ENCODE measurements around the gene SMYD1. TPM values are rescaled to one million over a fixed set of nuclear protein-coding genes. Genes with fewer than 3 reads are reported as not detected.

Gene SMYD1
- total RNA-seq, 1 experiment from 2014 or later: 1.6 TPM

- DNase-seq (ENCODE audit: low read depth): peak; percentile 93
These were observed 12.1 kb upstream of the SMYD1 start, which contains the start of gene KRCC1 for GRCh38 chr2:88055371-88056128. TSS of gene KRCC1 (minus strand) at chr2:88055783. CDS start at chr2:88028563, 27,220 bp downstream.

DNA sequence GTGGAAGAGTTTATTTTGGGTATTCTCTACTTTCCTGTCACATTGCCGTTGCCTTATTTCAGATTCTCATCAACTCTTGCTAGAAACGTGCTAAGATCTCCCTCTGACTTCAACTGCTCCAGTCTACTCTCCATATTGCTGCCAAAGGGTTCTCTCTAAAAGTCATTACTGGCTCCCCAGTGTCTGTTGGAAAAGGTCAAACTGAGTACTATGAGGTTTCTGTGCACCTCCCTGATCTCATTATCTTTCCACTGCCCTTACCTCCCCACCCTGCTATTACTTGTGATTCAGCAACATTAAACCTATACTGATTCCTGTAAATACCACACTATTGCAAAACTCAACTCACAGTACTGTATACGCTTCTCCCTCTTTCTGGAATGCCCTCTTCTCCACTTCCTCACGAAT is 10.2 kb upstream of the SMYD1 start:
- DNase-seq (ENCODE audit: low read depth): no peak

- DNase-seq (ENCODE audit: low read depth): no peak
These were observed 9.4 kb upstream of the SMYD1 start for GRCh38 chr2:88058191-88058590.

- peak; percentile 35 for DNase-seq (ENCODE audit: low read depth)
These were observed 7.4 kb upstream of the SMYD1 start for GRCh38 chr2:88059979-88060906.

- no peak for DNase-seq (ENCODE audit: low read depth)
These were observed 6.7 kb upstream of the SMYD1 start for GRCh38 chr2:88060907-88061275.

- DNase-seq (ENCODE audit: low read depth): no peak
These were observed 6.3 kb upstream of the SMYD1 start for GRCh38 chr2:88061295-88061694.

GRCh38 chr2:88066543-88066942 is 1.1 kb upstream of the SMYD1 start:
- peak; percentile 28 for DNase-seq (ENCODE audit: low read depth)

- DNase-seq (ENCODE audit: low read depth): peak; percentile 98
These were observed 436 bp upstream of the SMYD1 start for GRCh38 chr2:88067189-88067588.

- no peak for DNase-seq (ENCODE audit: low read depth)
These were observed 419 bp downstream of the SMYD1 start for GRCh38 chr2:88068044-88068443.

- no peak for DNase-seq (ENCODE audit: low read depth)
These were observed 1.5 kb downstream of the SMYD1 start for GRCh38 chr2:88069117-88069516.

- DNase-seq (ENCODE audit: low read depth): no peak
These were observed 2.4 kb downstream of the SMYD1 start for GRCh38 chr2:88070055-88070454.

DNA sequence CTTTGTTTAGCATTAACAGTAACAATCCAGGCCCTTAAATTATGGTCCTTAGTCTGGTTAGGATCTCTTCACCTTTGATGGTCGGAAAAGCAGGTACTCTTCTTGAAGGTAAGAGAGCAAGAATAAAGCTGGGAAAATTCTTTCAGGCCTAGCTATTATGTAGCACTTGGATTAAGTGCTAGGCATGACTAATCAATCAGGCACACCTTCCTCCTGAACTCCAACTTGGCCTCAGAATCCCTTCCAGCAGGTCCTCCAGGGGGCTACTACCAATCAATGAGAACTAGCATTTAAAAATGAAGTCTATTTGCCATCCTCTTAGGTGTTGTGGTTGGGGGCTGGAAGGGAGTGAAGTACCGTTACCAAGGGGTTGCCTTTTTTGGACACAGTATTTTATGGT is 3.7 kb downstream of the SMYD1 start:
- no peak for DNase-seq (ENCODE audit: low read depth)

DNA sequence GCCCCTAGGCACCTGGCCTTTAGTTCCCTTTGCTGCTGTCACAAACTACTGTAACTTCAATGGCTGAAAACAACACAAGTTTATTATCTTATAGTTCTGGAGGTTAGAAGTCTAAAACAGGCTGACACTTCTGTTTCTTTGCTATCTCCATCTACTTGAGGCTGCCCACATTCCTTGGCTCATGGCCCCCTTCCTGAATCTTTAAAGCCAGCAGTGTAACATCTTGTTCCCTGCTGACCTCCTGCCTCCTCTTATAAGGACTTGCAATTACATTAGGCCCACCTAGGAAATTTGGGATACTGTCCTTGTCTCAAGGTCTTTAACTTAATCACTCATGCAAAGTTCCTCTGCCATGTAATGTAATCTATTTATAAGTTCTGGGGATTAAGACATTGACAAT is 6.5 kb downstream of the SMYD1 start:
- DNase-seq (ENCODE audit: low read depth): no peak

DNA sequence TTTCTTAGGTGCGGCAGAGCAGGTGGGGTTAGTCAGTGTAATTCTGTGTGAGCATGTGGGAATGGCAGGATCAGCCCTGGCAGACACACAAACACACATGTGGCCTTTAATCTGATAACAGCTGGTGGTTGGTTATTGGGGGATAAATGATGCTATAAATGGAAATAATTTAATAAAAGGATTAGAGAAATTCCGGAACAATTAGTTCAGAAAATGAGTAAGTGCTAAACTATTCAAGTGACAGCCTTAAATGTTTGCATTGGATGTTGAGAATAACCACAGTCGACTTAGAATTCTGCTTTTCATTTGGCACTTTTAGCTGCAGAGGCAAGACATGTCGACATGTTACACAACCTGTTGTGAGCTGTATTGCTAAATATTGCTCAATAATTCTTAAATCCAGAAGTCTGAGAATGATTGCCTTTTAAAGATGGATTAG is 7.2 kb downstream of the SMYD1 start:
- DNase-seq (ENCODE audit: low read depth): peak; percentile 79

DNA sequence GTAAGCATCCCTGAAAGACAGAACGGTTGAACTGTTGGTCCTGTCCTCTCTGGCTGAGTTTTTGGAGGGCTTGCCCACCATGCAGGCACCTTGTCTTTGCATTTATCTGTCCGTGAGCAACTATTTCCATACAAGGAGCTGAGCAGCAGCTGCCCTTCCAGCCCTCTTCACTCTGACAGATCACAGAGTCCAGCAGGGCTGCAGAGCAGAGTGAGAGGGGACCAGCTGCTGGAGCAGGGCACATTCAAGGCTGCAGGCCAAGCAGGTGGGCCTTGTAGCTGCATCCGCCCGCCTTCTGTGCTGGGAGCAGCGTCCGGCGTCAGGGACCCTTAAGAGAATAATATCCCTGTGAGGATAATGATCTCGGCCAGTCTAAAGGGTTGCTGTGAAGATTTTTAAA is 9.5 kb downstream of the SMYD1 start:
- DNase-seq (ENCODE audit: low read depth): no peak

- DNase-seq (ENCODE audit: low read depth): no peak
These were observed 11.1 kb downstream of the SMYD1 start for GRCh38 chr2:88078643-88079172.

- DNase-seq (ENCODE audit: low read depth): no peak
These were observed 12.9 kb downstream of the SMYD1 start for GRCh38 chr2:88080545-88080944.

DNA sequence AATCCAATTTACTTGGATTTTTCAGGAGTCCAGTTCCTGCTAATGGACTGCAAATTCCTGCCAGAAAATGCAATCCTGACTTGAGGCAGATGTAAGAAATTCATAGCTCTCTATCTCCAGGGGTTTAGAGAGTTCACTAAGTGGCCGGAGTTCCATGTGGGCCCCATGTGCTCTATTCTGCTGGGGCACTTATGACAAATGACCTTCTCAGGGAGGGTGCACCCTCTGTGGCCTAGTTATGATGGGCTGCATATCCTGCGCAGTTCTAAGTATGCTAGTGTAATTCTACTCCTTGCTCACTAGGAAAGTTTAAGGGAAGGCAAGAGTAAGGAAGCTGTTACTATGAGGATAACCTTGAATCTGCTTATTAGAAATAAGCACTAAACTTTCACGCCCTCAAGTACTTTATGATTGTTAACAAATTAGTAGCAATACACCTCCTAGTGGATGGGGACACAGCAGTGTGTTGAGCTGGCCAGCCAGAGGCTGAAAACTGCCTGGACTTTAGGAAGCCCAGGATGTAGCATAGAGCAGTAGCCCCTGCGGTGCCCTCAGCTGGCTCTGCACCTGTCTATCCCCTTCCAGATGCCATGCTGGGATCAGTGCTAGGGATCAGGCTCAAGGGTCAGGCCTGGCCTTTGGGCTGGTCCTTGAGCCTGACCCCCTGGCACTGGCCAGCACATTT is 14.4 kb downstream of the SMYD1 start:
- no peak for DNase-seq (ENCODE audit: low read depth)

DNA sequence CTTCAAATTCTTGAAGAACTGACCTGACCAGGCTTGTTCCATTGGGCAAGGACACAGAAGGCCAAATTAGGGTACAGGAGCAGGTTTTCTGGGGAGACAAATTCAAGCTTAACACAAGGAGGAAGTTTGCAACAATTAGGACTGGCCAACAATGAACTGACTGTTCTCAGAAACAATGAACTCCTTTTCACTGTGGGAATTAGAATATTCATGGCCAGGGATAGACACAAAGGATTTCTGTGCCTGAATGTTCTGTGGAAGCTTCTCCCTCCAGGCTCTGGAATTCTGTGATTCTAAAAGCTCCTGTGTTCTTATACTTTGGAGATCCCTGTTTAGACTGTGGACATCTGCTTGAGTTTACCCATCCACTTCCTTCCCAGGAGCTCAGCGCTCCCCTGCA is 15.2 kb downstream of the SMYD1 start:
- DNase-seq (ENCODE audit: low read depth): no peak

GRCh38 chr2:88085099-88085498 is 17.5 kb downstream of the SMYD1 start:
- no peak for DNase-seq (ENCODE audit: low read depth)

DNA sequence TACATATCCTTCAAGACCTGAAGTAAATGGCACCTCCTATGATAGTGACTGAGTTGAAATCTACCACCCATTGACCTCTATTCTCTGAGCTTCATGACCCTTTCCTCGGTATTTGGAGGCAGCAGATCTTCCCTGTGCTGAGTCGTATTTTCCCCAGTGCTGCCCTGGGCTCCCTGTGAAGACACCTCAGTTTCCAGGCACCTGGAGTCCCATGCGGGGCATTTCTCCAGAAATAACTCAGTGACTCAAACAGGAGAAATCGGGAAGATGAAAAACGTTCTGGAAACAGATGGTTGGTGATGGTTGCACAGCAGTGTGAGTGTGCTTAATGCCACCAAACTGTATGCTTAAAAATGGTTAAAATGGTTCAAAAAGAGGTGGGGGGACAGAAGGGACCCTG is 18.0 kb downstream of the SMYD1 start:
- DNase-seq (ENCODE audit: low read depth): no peak

DNA sequence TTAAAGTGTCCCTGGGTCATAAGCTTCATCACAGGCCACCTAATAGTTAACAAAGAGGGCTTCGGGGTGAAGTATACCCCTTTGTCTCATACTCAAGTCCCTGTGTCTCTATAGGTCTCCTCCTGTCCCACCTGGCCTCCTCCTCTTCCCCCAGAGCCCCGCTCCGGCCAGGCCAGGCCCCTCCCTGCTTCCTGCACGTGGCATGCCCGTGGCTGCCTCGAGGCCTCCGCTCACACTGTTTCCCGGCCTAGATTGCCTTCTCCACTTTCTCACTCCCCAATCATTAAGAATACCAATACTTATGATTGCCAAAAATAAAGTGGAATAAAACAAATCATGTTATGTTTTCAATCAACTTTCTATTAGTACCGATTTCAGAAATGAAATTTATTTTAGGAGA is 18.8 kb downstream of the SMYD1 start:
- no peak for DNase-seq (ENCODE audit: low read depth)
